Sigmoid colon (tissue), 7 donors: ENCODE results near the gene UBL4A. TPM values are rescaled to one million over a fixed set of nuclear protein-coding genes. Genes with fewer than 3 reads are reported as not detected.

ENCODE experiments used
- DNase-seq: peaks from one replicate; pipeline ENCODE4 v3.0.0-alpha.2; 2019
- H3K27ac ChIP-seq, 4 donors: fragments of 200-600 bp; sonication (generic); one replicate each; pipeline ENCODE4 v1.5.1; 2016 to 2019; ENCODE audit warnings: mild to moderate bottlenecking in 1 of 4
- H3K27me3 ChIP-seq, 3 donors: fragments of 200-600 bp; sonication (generic); one replicate each; pipeline ENCODE4 v1.5.1; 2019; ENCODE audit warnings: mild to moderate bottlenecking in 1 of 3
- H3K36me3 ChIP-seq, 4 donors: fragments of 200-600 bp; sonication (generic); one replicate each; pipeline ENCODE4 v1.5.1; 2016 to 2019
- H3K4me1 ChIP-seq, 4 donors: fragments of 200-600 bp; sonication (generic); one replicate each; pipeline ENCODE4 v1.5.1; 2017 to 2019
- H3K4me3 ChIP-seq, 4 donors: fragments of 200-600 bp; sonication (generic); one replicate each; pipeline ENCODE4 v1.5.1; 2017 to 2019; ENCODE audit warnings: mild to moderate bottlenecking in 2 of 4, moderate library complexity in 1 of 4
- H3K9me3 ChIP-seq, 4 donors: fragments of 200-600 bp in 3 of 4; sonication (generic) in 3 of 4; one replicate each; pipeline versions ENCODE4 v1.5.1 to v1.6.1; 2013 to 2019
- EP300 ChIP-seq, 4 donors: sonication (generic); formaldehyde crosslinking; IDR thresholded peaks; one replicate each; pipeline ENCODE4 v1.6.1; 2017; ENCODE audit warnings: antibody characterized with exemption in 4 of 4
- POLR2A ChIP-seq, 2 donors: fragments of 450-650 bp; IDR thresholded peaks; one replicate each; pipeline ENCODE4 v1.6.1; 2016; ENCODE audit warnings: antibody characterized with exemption in 2 of 2, mild to moderate bottlenecking in 2 of 2, moderate library complexity in 2 of 2
- POLR2AphosphoS5 ChIP-seq, 4 donors: sonication (generic); formaldehyde crosslinking; IDR thresholded peaks; one replicate each; pipeline ENCODE4 v1.6.1; 2017; ENCODE audit warnings: antibody characterized with exemption in 4 of 4
- WGBS, 2 donors: extraction: QIAGEN DNeasy Blood & Tissue Kit; methylation state at CpG; one replicate each; pipeline ENCODE4 v1.1.7; 2013; 5-methylcytosine and 5-hydroxymethylcytosine counted together
- intact Hi-C: fragments of 100-400 bp; cut with DNase I; formaldehyde crosslinking; loops from one replicate; pipeline ENCODE4 v1.15.1; 2023
- polyA plus RNA-seq, 3 donors: library from polyadenylated mRNA; stranded (reverse); fragments of 200-250 nt; gene quantifications; one replicate each; pipeline ENCODE4 v1.2.3, GENCODE V29; 2013
- total RNA-seq, 4 donors: library from RNA; depleted of rRNA; stranded (reverse); fragments of >200 nt; gene quantifications; one replicate each; pipeline ENCODE4 v1.1.0, GENCODE V29; 2016
- TF ChIP-seq, protein P1 (sequence below), 4 experiments: fragments of 450-650 bp in 3 of 4; fragments of 200-600 bp in 1 of 4; IDR thresholded peaks; one replicate each; pipeline ENCODE4 v1.5.1; 2016 to 2019; ENCODE audit warnings: antibody characterized with exemption in 4 of 4, mild to moderate bottlenecking in 3 of 4, moderate library complexity in 2 of 4
- donor health status: healthy with polysubstance abuse.
- donor health status: Bipolar disorder and iron deficiency.
- donor health status: healthy.

Gene UBL4A
- total and polyA plus RNA-seq, 7 donors = 31.6 to 51.0 (median 40.2) TPM

DNA sequence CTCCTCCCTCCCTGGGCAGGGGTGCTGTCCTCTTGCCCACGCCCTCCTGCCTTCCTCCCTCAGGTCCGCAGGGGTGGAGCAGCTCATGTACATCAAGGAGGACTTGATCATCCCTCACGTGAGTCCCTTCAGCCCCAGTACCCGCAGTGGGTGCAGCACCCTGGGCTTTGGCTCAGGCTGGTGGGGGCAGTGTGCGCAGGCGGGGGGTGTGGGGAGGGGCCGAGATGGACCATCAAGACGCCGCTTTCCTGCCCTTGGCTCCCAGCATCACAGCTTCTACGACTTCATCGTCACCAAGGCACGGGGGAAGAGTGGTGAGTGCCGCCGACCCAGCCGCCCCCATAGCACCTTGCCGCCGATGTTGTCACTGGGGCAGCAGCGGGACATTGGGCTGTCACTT lies 36.8 kb downstream of the UBL4A start:
- WGBS, 2 donors = 94 to 96% methylated on average over 18 of the region's 18 CpGs
- intact Hi-C loops = no loop called here
- Histone ChIP-seq H3K36me3 (peaks cover 5 to 34% (median 14%) of the 10 kb centered on the region in 4 donors), H3K27ac (no peak overlapping the region), H3K9me3 (no peaks in the 10 kb centered on the region), H3K4me3 (no peak overlapping the region), H3K4me1 (peaks cover 0 to 19% (median 12%) of the 10 kb centered on the region in 4 donors), H3K27me3 (no peaks in the 10 kb centered on the region)
- TF ChIP-seq POLR2AphosphoS5 (IDR thresholded peaks at IDR 0.05) (no peak), EP300 (IDR thresholded peaks at IDR 0.05) (no peak), POLR2A (IDR thresholded peaks at IDR 0.05) (no peak)
- TF ChIP-seq, protein P1, sequence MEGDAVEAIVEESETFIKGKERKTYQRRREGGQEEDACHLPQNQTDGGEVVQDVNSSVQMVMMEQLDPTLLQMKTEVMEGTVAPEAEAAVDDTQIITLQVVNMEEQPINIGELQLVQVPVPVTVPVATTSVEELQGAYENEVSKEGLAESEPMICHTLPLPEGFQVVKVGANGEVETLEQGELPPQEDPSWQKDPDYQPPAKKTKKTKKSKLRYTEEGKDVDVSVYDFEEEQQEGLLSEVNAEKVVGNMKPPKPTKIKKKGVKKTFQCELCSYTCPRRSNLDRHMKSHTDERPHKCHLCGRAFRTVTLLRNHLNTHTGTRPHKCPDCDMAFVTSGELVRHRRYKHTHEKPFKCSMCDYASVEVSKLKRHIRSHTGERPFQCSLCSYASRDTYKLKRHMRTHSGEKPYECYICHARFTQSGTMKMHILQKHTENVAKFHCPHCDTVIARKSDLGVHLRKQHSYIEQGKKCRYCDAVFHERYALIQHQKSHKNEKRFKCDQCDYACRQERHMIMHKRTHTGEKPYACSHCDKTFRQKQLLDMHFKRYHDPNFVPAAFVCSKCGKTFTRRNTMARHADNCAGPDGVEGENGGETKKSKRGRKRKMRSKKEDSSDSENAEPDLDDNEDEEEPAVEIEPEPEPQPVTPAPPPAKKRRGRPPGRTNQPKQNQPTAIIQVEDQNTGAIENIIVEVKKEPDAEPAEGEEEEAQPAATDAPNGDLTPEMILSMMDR (IDR thresholded peaks at IDR 0.05) = no peak
- no peak for DNase-seq

DNA sequence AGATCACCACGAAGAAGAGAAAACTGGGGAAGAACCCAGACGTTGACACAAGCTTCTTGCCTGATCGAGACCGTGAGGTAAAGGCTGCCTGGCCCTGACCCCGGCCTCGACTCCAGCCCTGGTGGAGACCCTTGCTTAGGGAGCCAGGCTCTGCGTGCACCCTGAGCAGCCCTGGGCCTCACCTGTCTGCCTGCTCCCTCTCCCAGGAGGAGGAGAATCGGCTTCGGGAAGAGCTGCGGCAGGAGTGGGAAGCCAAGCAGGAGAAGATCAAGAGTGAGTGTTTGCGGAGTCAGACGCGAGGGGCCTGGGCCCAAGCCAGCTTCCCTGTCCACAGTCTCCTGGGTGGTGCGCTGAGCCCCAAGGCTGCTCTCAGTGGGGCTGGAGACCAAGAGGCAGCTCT lies 37.9 kb downstream of the UBL4A start:
- TF ChIP-seq POLR2A (IDR thresholded peaks at IDR 0.05) (no peak), EP300 (IDR thresholded peaks at IDR 0.05) (no peak), POLR2AphosphoS5 (IDR thresholded peaks at IDR 0.05) (no peak)
- TF ChIP-seq, protein P1 (IDR thresholded peaks at IDR 0.05) = no peak
- Histone ChIP-seq H3K36me3 (peaks cover 5 to 34% (median 14%) of the 10 kb centered on the region in 4 donors), H3K27ac (no peak overlapping the region), H3K4me1 (peaks cover 0 to 27% (median 16%) of the 10 kb centered on the region in 4 donors), H3K4me3 (no peak overlapping the region), H3K9me3 (no peaks in the 10 kb centered on the region), H3K27me3 (no peaks in the 10 kb centered on the region)
- 95% methylated on average over 14 of the region's 14 CpGs for WGBS, 2 donors
- intact Hi-C loops = no loop called here
- DNase-seq = no peak

DNA sequence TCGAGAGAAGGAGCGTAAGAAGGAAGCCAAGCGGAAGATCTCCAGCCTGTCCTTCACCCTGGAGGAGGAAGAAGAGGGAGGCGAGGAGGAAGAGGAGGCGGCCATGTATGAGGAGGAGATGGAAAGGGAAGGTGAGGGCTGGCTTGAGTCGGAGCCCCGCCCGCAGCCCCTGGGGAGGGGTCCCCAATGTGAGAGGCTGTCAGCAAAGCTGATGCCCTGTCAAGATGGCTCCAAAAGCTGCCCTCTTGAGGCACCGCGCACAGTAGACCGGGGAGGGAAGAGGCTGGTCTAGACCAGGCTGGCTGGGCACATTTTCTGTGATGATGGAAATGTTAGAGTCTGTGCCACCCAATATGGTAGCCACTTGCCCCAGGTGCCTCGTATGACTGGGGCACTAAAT lies 40.0 kb downstream of the UBL4A start:
- DNase-seq = no peak
- 94 to 96% methylated on average over 12 of the region's 12 CpGs for WGBS, 2 donors
- Histone ChIP-seq H3K27ac (no peak overlapping the region), H3K4me1 (peaks cover 0 to 30% (median 19%) of the 10 kb centered on the region in 4 donors), H3K27me3 (no peaks in the 10 kb centered on the region), H3K9me3 (no peaks in the 10 kb centered on the region), H3K36me3 (peaks cover 8 to 48% (median 21%) of the 10 kb centered on the region in 4 donors), H3K4me3 (no peak overlapping the region)
- intact Hi-C loops = no loop called here
- TF ChIP-seq EP300 (IDR thresholded peaks at IDR 0.05) (no peak), POLR2AphosphoS5 (IDR thresholded peaks at IDR 0.05) (no peak), POLR2A (IDR thresholded peaks at IDR 0.05) (no peak)
- TF ChIP-seq, protein P1 (IDR thresholded peaks at IDR 0.05) = no peak

DNA sequence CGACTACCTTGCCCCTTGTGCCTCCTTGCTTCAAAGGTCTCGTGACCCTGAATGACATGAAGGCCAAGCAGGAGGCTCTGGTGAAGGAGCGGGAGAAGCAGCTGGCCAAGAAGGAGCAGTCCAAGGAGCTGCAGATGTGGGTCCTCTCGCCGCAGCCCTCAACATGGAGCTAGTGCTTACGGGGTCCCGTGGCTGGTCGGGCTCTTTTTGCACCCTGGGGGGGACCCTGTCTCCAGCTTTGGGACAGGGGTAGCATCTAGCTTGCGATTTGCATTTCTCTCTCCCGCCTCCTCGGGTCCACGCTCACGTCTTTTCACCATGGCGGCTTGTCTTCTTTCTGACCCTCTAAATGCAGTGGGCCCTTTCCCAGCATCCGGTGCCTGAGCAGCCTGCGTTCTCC lies 40.6 kb downstream of the UBL4A start:
- intact Hi-C loops = no loop called here
- no peaks in the 10 kb centered on the region for H3K9me3 ChIP-seq
- peaks cover 8 to 52% (median 26%) of the 10 kb centered on the region in 4 donors for H3K36me3 ChIP-seq
- no peak overlapping the region for H3K4me3 ChIP-seq
- WGBS, 2 donors = 96 to 97% methylated on average over 16 of the region's 16 CpGs
- TF ChIP-seq POLR2AphosphoS5 (IDR thresholded peaks at IDR 0.05) (no peak), EP300 (IDR thresholded peaks at IDR 0.05) (no peak), POLR2A (IDR thresholded peaks at IDR 0.05) (no peak)
- TF ChIP-seq, protein P1 (IDR thresholded peaks at IDR 0.05) = no peak
- no peak overlapping the region for H3K27ac ChIP-seq
- DNase-seq = no peak
- H3K27me3 ChIP-seq = no peaks in the 10 kb centered on the region
- peaks cover 0 to 30% (median 19%) of the 10 kb centered on the region in 4 donors for H3K4me1 ChIP-seq

DNA sequence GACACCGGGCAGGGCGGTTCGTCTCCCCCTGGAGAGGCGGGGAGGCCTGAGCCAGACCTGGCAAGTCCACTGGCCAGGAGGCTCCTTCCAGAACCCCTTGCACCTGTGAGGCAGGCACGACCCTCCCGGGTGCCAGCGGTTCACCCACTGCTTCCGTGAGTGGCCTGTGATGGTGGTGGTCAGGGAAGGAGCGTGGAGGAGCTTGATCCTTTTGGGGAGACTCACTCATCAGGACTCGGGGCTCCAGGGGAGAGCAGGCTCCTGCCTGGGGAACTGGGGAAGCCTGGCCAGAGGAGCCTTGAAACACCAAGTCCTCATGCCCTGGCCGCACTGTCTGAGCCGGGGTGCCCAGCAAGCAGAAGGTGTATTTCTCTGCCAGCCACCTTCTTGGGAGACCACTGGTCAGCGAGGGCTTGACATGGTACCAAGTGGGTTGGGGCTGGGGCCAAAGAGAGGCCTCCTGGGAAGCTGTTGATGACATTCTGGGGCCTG lies 41.6 kb downstream of the UBL4A start:
- H3K9me3 ChIP-seq = no peaks in the 10 kb centered on the region
- no peak for DNase-seq
- H3K4me3 ChIP-seq = peak overlapping the region; percentile 39 to 62 (median 60)
- no peak for TF ChIP-seq POLR2A (IDR thresholded peaks at IDR 0.05)
- TF ChIP-seq EP300 (IDR thresholded peaks at IDR 0.05) = no peak
- TF ChIP-seq, protein P1 (IDR thresholded peaks at IDR 0.05) = no peak
- TF ChIP-seq POLR2AphosphoS5 (IDR thresholded peaks at IDR 0.05) = no peak
- H3K36me3 ChIP-seq = peaks cover 8 to 52% (median 28%) of the 10 kb centered on the region in 4 donors
- H3K4me1 ChIP-seq = peaks cover 0 to 30% (median 19%) of the 10 kb centered on the region in 4 donors
- no peaks in the 10 kb centered on the region for H3K27me3 ChIP-seq
- 36 to 69% methylated on average over 13 of the region's 13 CpGs for WGBS, 2 donors
- intact Hi-C loops = no loop called here
- peak overlapping the region; percentile 87 to 89 (median 88) for H3K27ac ChIP-seq
